Adrenal gland (tissue), 5 donors: ENCODE data around the gene SCFD1.

Experiments
- POLR2A ChIP-seq, 2 donors: fragments of 450-650 bp; IDR thresholded peaks; one replicate each; pipeline ENCODE4 v1.6.1; 2017; ENCODE audit warnings: antibody characterized with exemption in 2 of 2, mild to moderate bottlenecking in 2 of 2, moderate library complexity in 1 of 2
- TF ChIP-seq, protein P1 (sequence below), 6 experiments: fragments of 450-650 bp in 4 of 6; fragments of 200-600 bp in 2 of 6; sonication (generic) in 1 of 6; IDR thresholded peaks; 1 replicate in 5 of 6; 2 replicates in 1 of 6; pipeline versions ENCODE4 v1.5.1 to v1.8.0; 2016 to 2021; ENCODE audit warnings: antibody characterized with exemption in 6 of 6, mild to moderate bottlenecking in 2 of 6, moderate library complexity in 1 of 6
- donor health status: DM: no; HTN: no; CAD: no.

DNA sequence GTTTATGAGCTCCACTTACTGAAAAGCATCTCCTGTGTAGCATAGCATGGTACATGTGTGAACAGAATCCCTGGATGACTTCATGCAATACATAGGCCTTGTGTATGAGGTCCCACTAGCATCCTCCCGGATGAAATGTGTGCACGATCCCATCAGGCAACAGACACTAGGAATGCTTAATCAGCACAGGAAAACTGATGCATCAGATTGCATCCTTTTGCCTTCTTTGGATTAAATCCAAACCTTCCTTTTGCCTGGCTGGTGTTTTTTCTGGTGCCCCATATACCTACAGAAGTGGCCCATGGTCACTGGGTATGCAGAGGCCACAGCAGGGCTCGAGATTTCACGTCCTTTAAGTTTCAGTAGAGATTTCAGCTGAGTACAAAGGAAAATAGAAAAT is 131.3 kb downstream of the SCFD1 start:
- TF ChIP-seq, protein P1, sequence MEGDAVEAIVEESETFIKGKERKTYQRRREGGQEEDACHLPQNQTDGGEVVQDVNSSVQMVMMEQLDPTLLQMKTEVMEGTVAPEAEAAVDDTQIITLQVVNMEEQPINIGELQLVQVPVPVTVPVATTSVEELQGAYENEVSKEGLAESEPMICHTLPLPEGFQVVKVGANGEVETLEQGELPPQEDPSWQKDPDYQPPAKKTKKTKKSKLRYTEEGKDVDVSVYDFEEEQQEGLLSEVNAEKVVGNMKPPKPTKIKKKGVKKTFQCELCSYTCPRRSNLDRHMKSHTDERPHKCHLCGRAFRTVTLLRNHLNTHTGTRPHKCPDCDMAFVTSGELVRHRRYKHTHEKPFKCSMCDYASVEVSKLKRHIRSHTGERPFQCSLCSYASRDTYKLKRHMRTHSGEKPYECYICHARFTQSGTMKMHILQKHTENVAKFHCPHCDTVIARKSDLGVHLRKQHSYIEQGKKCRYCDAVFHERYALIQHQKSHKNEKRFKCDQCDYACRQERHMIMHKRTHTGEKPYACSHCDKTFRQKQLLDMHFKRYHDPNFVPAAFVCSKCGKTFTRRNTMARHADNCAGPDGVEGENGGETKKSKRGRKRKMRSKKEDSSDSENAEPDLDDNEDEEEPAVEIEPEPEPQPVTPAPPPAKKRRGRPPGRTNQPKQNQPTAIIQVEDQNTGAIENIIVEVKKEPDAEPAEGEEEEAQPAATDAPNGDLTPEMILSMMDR (IDR thresholded peaks at IDR 0.05), result no peak
- no peak for TF ChIP-seq POLR2A (IDR thresholded peaks at IDR 0.05)
